Keratinocyte (primary cell): Measurements from ENCODE around the gene CACNB2. TPM values are rescaled to one million over a fixed set of nuclear protein-coding genes. Genes with fewer than 3 reads are reported as not detected.
"Not testable (repeated sequence)": the region's sequence is repeated elsewhere in the genome, so short reads cannot be mapped to it uniquely, and the experiment has no call there.

ENCODE experiments used
- DNase-seq: peaks from one replicate; pipeline ENCODE4 v3.0.0-alpha.2; 2011; ENCODE audit warnings: low read depth, missing footprints, low spot score
- FAIRE-seq: peaks from 2 replicates; lab custom pipeline; 2011; peaks lifted over from hg19 to GRCh38; lab: Jason Lieb, UNC
- H2AFZ ChIP-seq: 2 replicates; pipeline ENCODE4 v1.6.0; 2012; ENCODE audit warnings: low read length, control low read depth, inconsistent platforms; ENCODE audit not compliant: control insufficient read depth
- H3K27ac ChIP-seq: 2 replicates; pipeline ENCODE4 v1.5.1; 2011; ENCODE audit warnings: low read length; ENCODE audit not compliant: control insufficient read depth, insufficient read depth
- H3K27me3 ChIP-seq: 3 replicates; pipeline ENCODE4 v1.6.0; 2011; ENCODE audit warnings: low read length; ENCODE audit not compliant: control insufficient read depth, insufficient read depth; ENCODE audit errors: extremely low read depth
- H3K36me3 ChIP-seq, 2 experiments: 2 replicates in 1 of 2; 3 replicates in 1 of 2; pipeline ENCODE4 v1.5.1; 2011; ENCODE audit warnings: low read length in 2 of 2, mild to moderate bottlenecking in 1 of 2; ENCODE audit not compliant: control insufficient read depth in 2 of 2, insufficient read depth in 2 of 2; ENCODE audit errors: extremely low read depth in 1 of 2
- H3K4me1 ChIP-seq: 3 replicates; pipeline ENCODE4 v1.5.1; 2011; ENCODE audit warnings: low read length; ENCODE audit not compliant: control insufficient read depth, insufficient read depth; ENCODE audit errors: extremely low read depth
- H3K4me2 ChIP-seq: 3 replicates; pipeline ENCODE4 v1.6.0; 2011; ENCODE audit warnings: low read depth, low read length; ENCODE audit not compliant: control insufficient read depth, insufficient read depth; ENCODE audit errors: extremely low read depth
- H3K4me3 ChIP-seq, 3 experiments: fragments of 200-600 bp in 1 of 3; sonication (generic) in 1 of 3; 2 replicates in 2 of 3; 3 replicates in 1 of 3; pipeline ENCODE4 v1.5.1; 2011 to 2016; ENCODE audit warnings: low read length in 3 of 3, mild to moderate bottlenecking in 3 of 3, control low read depth in 2 of 3, inconsistent platforms in 1 of 3, low read depth in 1 of 3, mixed read lengths in 1 of 3, mixed run types in 1 of 3, moderate library complexity in 1 of 3; ENCODE audit not compliant: control insufficient read depth in 2 of 3, insufficient read depth in 2 of 3; ENCODE audit errors: extremely low read depth in 1 of 3
- H3K79me2 ChIP-seq: 2 replicates; pipeline ENCODE4 v1.6.0; 2012; ENCODE audit warnings: low read length; ENCODE audit not compliant: control insufficient read depth, insufficient read depth
- H3K9ac ChIP-seq: 3 replicates; pipeline ENCODE4 v1.6.0; 2011; ENCODE audit warnings: low read length; ENCODE audit not compliant: control insufficient read depth, insufficient read depth; ENCODE audit errors: extremely low read depth
- H3K9me1 ChIP-seq: 3 replicates; pipeline ENCODE4 v1.6.0; 2011; ENCODE audit warnings: low read length; ENCODE audit not compliant: control insufficient read depth, insufficient read depth; ENCODE audit errors: extremely low read depth
- H3K9me3 ChIP-seq: 2 replicates; pipeline ENCODE4 v1.5.1; 2012; ENCODE audit warnings: low read depth, low read length; ENCODE audit not compliant: control insufficient read depth
- H4K20me1 ChIP-seq: 3 replicates; pipeline ENCODE4 v1.6.0; 2011; ENCODE audit warnings: low read length; ENCODE audit not compliant: control insufficient read depth, insufficient read depth; ENCODE audit errors: extremely low read depth
- EZH2 ChIP-seq: IDR thresholded peaks from one replicate; pipeline ENCODE4 v1.6.1; 2012; ENCODE audit warnings: inconsistent platforms, mild to moderate bottlenecking, low read length, moderate library complexity
- dilution Hi-C: fragments of 300-500 bp; cut with MboI; formaldehyde crosslinking; loops from one replicate; pipeline ENCODE4 v1.7.0; 2020; ENCODE audit warnings: low sequenced_read_pairs; ENCODE audit not compliant: extremely low pct_ligation_motif_present
- polyA plus RNA-seq, 5 experiments: library from polyadenylated mRNA; depleted of rRNA in 3 of 5; stranded (reverse) in 3 of 5; stranded (forward) in 1 of 5; unstranded in 1 of 5; fragments of >200 nt; gene quantifications; 1 replicate in 1 of 5; 2 replicates in 3 of 5; 3 replicates in 1 of 5; pipeline versions ENCODE4 v1.2.1 to v1.2.3, GENCODE V29; 2011 to 2012; ENCODE audit warnings: missing spikeins in 2 of 5, low read depth in 1 of 5, low replicate concordance in 1 of 5
- TF ChIP-seq, protein P1 (sequence below), 3 experiments: IDR thresholded peaks in 1 of 3; conservative IDR thresholded peaks in 1 of 3; optimal IDR thresholded peaks in 1 of 3; 2 replicates in 2 of 3; 3 replicates in 1 of 3; pipeline versions ENCODE3 to v1.5.1; 2011; ENCODE audit warnings: low read length in 3 of 3, mild to moderate bottlenecking in 3 of 3, moderate library complexity in 2 of 3, control low read depth in 1 of 3, inconsistent platforms in 1 of 3; ENCODE audit not compliant: insufficient read depth in 2 of 3; ENCODE audit errors: extremely low read depth in 1 of 3

The CACNB2 gene
- polyA plus RNA-seq, 1 donor (not counting 4 experiments of a cell fraction or from before 2014, with no cell fraction given): 0.03 TPM

DNA sequence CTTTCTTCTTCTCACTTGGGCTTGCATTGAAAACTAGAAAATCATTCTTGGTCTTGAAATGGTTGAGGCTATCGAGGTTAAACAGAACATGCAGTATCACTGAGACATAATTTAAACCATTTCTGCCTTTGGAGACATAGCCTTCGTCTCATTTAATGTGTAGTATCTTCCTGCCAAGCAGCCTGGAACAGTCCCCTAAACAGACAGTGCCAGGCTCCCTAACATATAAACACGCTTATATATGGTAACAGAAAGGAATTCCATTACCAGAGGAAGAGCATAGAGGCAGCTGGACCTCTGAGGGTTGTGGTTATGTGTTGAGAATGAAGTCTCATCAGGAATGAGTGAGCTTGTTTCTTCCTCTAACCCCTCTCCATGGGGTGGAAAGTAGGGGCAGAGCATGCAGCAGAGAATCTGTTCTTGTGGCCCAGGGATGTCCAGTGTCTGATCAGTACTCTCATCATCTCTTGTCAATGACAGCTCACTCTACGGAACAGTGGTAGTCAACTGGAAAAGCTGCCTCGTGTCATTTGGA, 11.2 kb downstream of the CACNB2 start:
- dilution Hi-C loops: no loop called here
- FAIRE-seq (no peak), DNase-seq (no peak)
- Histone ChIP-seq H3K4me1 (no peaks in the 10 kb centered on the region), H3K79me2 (no peaks in the 10 kb centered on the region), H3K27me3 (peaks cover 8% of the 10 kb centered on the region), H3K4me2 (no peak overlapping the region), H3K4me3 (no peak overlapping the region), H4K20me1 (no peaks in the 10 kb centered on the region), H3K9me3 (no peaks in the 10 kb centered on the region), H2AFZ (no peak overlapping the region), H3K27ac (no peak overlapping the region), H3K36me3 (no peaks in the 10 kb centered on the region), H3K9me1 (no peaks in the 10 kb centered on the region), H3K9ac (no peak overlapping the region)
- no peak for TF ChIP-seq EZH2

DNA sequence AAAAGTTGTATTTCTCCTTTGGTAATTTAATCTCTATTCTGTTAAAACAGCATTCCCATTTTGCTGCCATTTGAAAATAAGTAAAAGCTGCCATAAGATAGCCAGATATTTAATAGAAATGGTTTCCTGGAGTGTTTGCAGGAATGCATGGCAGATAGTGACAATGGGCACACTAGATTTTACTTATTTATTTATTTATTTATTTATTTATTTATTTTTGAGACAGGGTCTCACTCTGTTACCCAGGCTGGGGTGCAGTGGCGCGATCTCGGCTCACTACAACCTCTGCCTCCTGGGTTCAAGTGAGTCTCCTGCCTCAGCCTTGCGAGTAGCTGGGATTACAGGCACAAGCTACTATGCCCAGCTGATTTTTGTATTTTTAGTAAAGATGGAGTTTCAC, 13.2 kb downstream of the CACNB2 start:
- H3K9ac ChIP-seq, H3K27ac ChIP-seq, H3K79me2 ChIP-seq, DNase-seq, H3K27me3 ChIP-seq, H3K4me2 ChIP-seq, H3K9me3 ChIP-seq, H2AFZ ChIP-seq, dilution Hi-C loops, H4K20me1 ChIP-seq, H3K36me3 ChIP-seq, H3K9me1 ChIP-seq, FAIRE-seq, H3K4me3 ChIP-seq, H3K4me1 ChIP-seq: not testable (repeated sequence)

DNA sequence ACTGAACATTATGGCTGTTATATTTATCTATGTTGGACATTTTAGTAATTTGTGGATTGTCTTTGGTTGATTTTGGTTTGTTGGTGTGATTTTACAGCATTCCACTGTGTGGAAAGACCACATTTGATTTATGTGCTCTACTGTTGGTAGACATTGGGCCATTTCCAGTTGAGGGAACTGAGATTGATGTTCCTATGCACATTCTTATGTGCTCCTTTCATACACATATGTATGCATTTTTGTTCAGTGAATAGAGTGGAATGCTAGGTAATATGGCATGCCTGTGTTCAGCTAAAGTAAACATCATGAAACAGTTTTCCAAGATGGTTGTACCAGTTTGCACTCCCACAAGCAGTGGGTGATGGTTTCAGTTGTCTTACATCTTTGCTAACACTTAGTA, 15.1 kb downstream of the CACNB2 start:
- no peak overlapping the region for H3K27ac ChIP-seq
- no peaks in the 10 kb centered on the region for H3K79me2 ChIP-seq
- dilution Hi-C loops: no loop called here
- no peaks in the 10 kb centered on the region for H4K20me1 ChIP-seq
- H3K9ac ChIP-seq: no peak overlapping the region
- H2AFZ ChIP-seq: no peak overlapping the region
- TF ChIP-seq, protein P1, sequence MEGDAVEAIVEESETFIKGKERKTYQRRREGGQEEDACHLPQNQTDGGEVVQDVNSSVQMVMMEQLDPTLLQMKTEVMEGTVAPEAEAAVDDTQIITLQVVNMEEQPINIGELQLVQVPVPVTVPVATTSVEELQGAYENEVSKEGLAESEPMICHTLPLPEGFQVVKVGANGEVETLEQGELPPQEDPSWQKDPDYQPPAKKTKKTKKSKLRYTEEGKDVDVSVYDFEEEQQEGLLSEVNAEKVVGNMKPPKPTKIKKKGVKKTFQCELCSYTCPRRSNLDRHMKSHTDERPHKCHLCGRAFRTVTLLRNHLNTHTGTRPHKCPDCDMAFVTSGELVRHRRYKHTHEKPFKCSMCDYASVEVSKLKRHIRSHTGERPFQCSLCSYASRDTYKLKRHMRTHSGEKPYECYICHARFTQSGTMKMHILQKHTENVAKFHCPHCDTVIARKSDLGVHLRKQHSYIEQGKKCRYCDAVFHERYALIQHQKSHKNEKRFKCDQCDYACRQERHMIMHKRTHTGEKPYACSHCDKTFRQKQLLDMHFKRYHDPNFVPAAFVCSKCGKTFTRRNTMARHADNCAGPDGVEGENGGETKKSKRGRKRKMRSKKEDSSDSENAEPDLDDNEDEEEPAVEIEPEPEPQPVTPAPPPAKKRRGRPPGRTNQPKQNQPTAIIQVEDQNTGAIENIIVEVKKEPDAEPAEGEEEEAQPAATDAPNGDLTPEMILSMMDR (optimal IDR thresholded peaks at IDR 0.05 in 1 of 3, IDR thresholded peaks at IDR 0.05 in 1 of 3, conservative IDR thresholded peaks at IDR 0.05 in 1 of 3; ENCODE audit: extremely low read depth in 1 of 3, insufficient read depth in 2 of 3, low read length in 3 of 3): no peak
- no peak for TF ChIP-seq EZH2
- H3K27me3 ChIP-seq: peaks cover 12% of the 10 kb centered on the region
- H3K4me2 ChIP-seq: no peak overlapping the region
- DNase-seq (no peak), FAIRE-seq (no peak)
- H3K4me3 ChIP-seq: no peak overlapping the region
- H3K9me3 ChIP-seq: no peaks in the 10 kb centered on the region
- H3K36me3 ChIP-seq: no peaks in the 10 kb centered on the region
- H3K9me1 ChIP-seq: no peaks in the 10 kb centered on the region
- H3K4me1 ChIP-seq: peaks cover 7% of the 10 kb centered on the region

DNA sequence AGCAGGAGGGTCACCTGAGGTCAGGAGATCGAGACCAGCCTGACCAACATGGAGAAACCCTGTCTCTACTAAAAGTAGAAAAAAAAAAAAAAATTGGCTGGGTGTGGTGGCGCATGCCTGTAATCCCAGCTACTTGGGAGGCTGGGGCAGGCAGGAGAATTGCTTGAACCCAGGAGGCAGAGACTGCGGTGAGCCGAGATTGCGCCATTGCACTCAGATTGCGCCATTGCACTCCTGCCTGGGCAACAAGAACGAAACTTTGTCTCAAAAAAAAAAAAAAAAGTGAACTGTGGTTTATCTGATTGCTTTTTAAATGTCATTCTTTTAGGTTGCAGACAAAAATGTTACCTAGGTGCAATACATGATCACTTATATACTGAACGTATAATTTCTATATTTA, 16.6 kb downstream of the CACNB2 start:
- H2AFZ ChIP-seq, DNase-seq, H3K27ac ChIP-seq, H4K20me1 ChIP-seq, H3K36me3 ChIP-seq, H3K79me2 ChIP-seq, H3K9me3 ChIP-seq, H3K9ac ChIP-seq, H3K4me2 ChIP-seq, H3K9me1 ChIP-seq, H3K4me3 ChIP-seq, FAIRE-seq, H3K27me3 ChIP-seq, dilution Hi-C loops, H3K4me1 ChIP-seq: not testable (repeated sequence)
